K562 (cell line): ENCODE data around the gene RAB31. TPM values are rescaled to one million over a fixed set of nuclear protein-coding genes. Genes with fewer than 3 reads are reported as not detected.

Experiments used
- ARID4B ChIP-seq: sonication (generic); formaldehyde crosslinking; IDR thresholded peaks from 2 replicates; pipeline ENCODE4 v1.8.0; 2022; ENCODE audit warnings: mild to moderate bottlenecking, missing genetic modification reagents
- CEBPB ChIP-seq: fragments of 450-650 bp; IDR thresholded peaks from 2 replicates; pipeline ENCODE4 v1.6.1; 2016; ENCODE audit warnings: missing genetic modification characterization, missing compliant biosample characterization
- FOXM1 ChIP-seq, 2 experiments: fragments of 450-650 bp in 1 of 2; sonication (generic) in 1 of 2; formaldehyde crosslinking in 1 of 2; IDR thresholded peaks; 2 replicates each; pipeline versions ENCODE4 v1.6.1 to v1.9.0; 2017 to 2022; ENCODE audit warnings: low read depth in 2 of 2, mild to moderate bottlenecking in 2 of 2, missing genetic modification reagents in 1 of 2, moderate library complexity in 1 of 2
- FUS ChIP-seq: fragments of 200-400 bp; formaldehyde crosslinking; optimal IDR thresholded peaks from 2 replicates; pipeline ENCODE3; 2017; ENCODE audit warnings: low read depth, low read length
- HDAC3 ChIP-seq: fragments of 450-650 bp; IDR thresholded peaks from 2 replicates; pipeline ENCODE4 v1.6.1; 2018; ENCODE audit warnings: borderline replicate concordance, mild to moderate bottlenecking, moderate library complexity; ENCODE audit not compliant: partially characterized antibody
- IRF9 ChIP-seq: fragments of 450-650 bp; IDR thresholded peaks from 2 replicates; pipeline ENCODE4 v1.6.1; 2016; ENCODE audit warnings: missing biosample characterization, missing genetic modification characterization
- KDM4B ChIP-seq, 2 experiments: fragments of 450-650 bp in 1 of 2; sonication (generic) in 1 of 2; IDR thresholded peaks; 2 replicates each; pipeline ENCODE4 v1.6.1; 2016 to 2017; ENCODE audit warnings: borderline replicate concordance in 2 of 2, antibody characterized with exemption in 1 of 2, low read depth in 1 of 2, mild to moderate bottlenecking in 1 of 2
- MECOM ChIP-seq: fragments of 250-450 bp; sonication (Bioruptor Pico); IDR thresholded peaks from 2 replicates; pipeline ENCODE4 v1.8.0; 2022; ENCODE audit warnings: inconsistent platforms
- MED1 ChIP-seq: sonication (generic); formaldehyde crosslinking; IDR thresholded peaks from 2 replicates; pipeline ENCODE4 v1.8.1; 2023; ENCODE audit warnings: missing genetic modification reagents, borderline replicate concordance
- NFE2L1 ChIP-seq: fragments of 450-650 bp; IDR thresholded peaks from 2 replicates; pipeline ENCODE4 v1.6.1; 2016; ENCODE audit warnings: missing genetic modification characterization, low read depth, mild to moderate bottlenecking, missing compliant biosample characterization, moderate library complexity, borderline replicate concordance
- NR1H2 ChIP-seq: sonication (generic); formaldehyde crosslinking; IDR thresholded peaks from 2 replicates; pipeline ENCODE4 v1.4.0; 2020; ENCODE audit warnings: mild to moderate bottlenecking, missing genetic modification reagents
- POLR2B ChIP-seq: fragments of 450-650 bp; IDR thresholded peaks from 2 replicates; pipeline ENCODE4 v1.6.1; 2018; ENCODE audit warnings: low read depth; ENCODE audit not compliant: partially characterized antibody
- POLR2G ChIP-seq: fragments of 200-400 bp; formaldehyde crosslinking; IDR thresholded peaks from 2 replicates; pipeline ENCODE4 v1.6.1; 2017; ENCODE audit warnings: low read depth, mild to moderate bottlenecking, antibody characterized with exemption, low read length, moderate library complexity
- PREB ChIP-seq: sonication (generic); formaldehyde crosslinking; IDR thresholded peaks from 2 replicates; pipeline ENCODE4 v1.8.1; 2023; ENCODE audit warnings: mild to moderate bottlenecking, missing genetic modification reagents
- SNIP1 ChIP-seq: fragments of 450-650 bp; IDR thresholded peaks from 2 replicates; pipeline ENCODE4 v1.7.1; 2017; ENCODE audit warnings: low read depth, mild to moderate bottlenecking
- ZNF143 ChIP-seq: sonication (generic); formaldehyde crosslinking; IDR thresholded peaks from 2 replicates; pipeline ENCODE4 v1.9.0; 2022; ENCODE audit warnings: mild to moderate bottlenecking, missing genetic modification reagents
- ZNF184 ChIP-seq: sonication (generic); formaldehyde crosslinking; IDR thresholded peaks from 2 replicates; pipeline ENCODE4 v1.5.0; 2020; ENCODE audit warnings: missing genetic modification reagents
- ZNF280A ChIP-seq: fragments of 450-650 bp; IDR thresholded peaks from 2 replicates; pipeline ENCODE4 v1.6.1; 2018; ENCODE audit warnings: mild to moderate bottlenecking, low read depth; ENCODE audit not compliant: partially characterized antibody
- ZNF324 ChIP-seq: fragments of 250-450 bp; sonication (Bioruptor Pico); IDR thresholded peaks from 2 replicates; pipeline ENCODE4 v1.4.0; 2020; ENCODE audit warnings: mild to moderate bottlenecking
- polyA plus RNA-seq, 8 experiments: library from polyadenylated mRNA; depleted of rRNA in 4 of 8; stranded (reverse) in 5 of 8; unstranded in 3 of 8; fragments of >200 nt; fragmentation: Nextera tagmentation in 2 of 8; fragmentation: Illumina TruSeq in 1 of 8; extraction: Ambion mirVana in 2 of 8; extraction: Trizol in 1 of 8; gene quantifications; 2 replicates each; pipeline versions ENCODE4 v1.2.1 to v1.2.3, GENCODE V29; 2011 to 2014; ENCODE audit warnings: inconsistent platforms in 1 of 8, missing spikeins in 1 of 8
- total RNA-seq, 7 experiments: library from RNA; depleted of rRNA in 6 of 7; stranded (reverse); fragments of >200 nt in 6 of 7; fragmentation: Illumina TruSeq in 2 of 7; extraction: Trizol in 2 of 7; gene quantifications; 2 replicates each; pipeline versions ENCODE4 v1.2.1 to v1.2.3, GENCODE V29; 2011 to 2021; ENCODE audit warnings: low replicate concordance in 1 of 7

Gene RAB31
- total and polyA plus RNA-seq, 9 of the 15 experiments (the other 6 are each of a cell fraction or from before 2014, with no cell fraction given) = 20.7 to 70.4 (median 41.3) TPM

GRCh38 chr18:9876867-9877654 is 169.0 kb downstream of the RAB31 start (continued):
- TF ChIP-seq IRF9 (tag) = peak; percentile 63; the same call in 1 of the 2 replicates
- TF ChIP-seq NFE2L1 (tag) = peak; percentile 41; the same call in 1 of the 2 replicates
- peak; percentile 68 for TF ChIP-seq POLR2B
- TF ChIP-seq CEBPB (tag) = peak; percentile 94
- TF ChIP-seq HDAC3 = no peak
- TF ChIP-seq FOXM1 (IDR thresholded peaks at IDR 0.05; ENCODE audit: low read depth) = no peak
- TF ChIP-seq FOXM1 (CRISPR knock-in tag; IDR thresholded peaks at IDR 0.05; ENCODE audit: low read depth) = no peak
- no peak for TF ChIP-seq FUS
- no peak for TF ChIP-seq ZNF143 (CRISPR knock-in tag)
- no peak for TF ChIP-seq SNIP1
- no peak for TF ChIP-seq MECOM (CRISPR knock-in tag)
- TF ChIP-seq NR1H2 (CRISPR knock-in tag) = no peak
- TF ChIP-seq MED1 (CRISPR knock-in tag) = no peak
- TF ChIP-seq ARID4B (CRISPR knock-in tag) = no peak; the same call in 1 of the 2 replicates
- TF ChIP-seq ZNF324 (CRISPR knock-in tag) = no peak
- TF ChIP-seq PREB (CRISPR knock-in tag) = no peak
- no peak for TF ChIP-seq POLR2G
- TF ChIP-seq ZNF280A = no peak
- TF ChIP-seq KDM4B (IDR thresholded peaks at IDR 0.05; ENCODE audit: borderline replicate concordance in 2 of 2, low read depth in 1 of 2) = no peak
- TF ChIP-seq ZNF184 (CRISPR knock-in tag) = no peak
